ENCODE measurements around the gene MB21D2.

The MB21D2 gene

DNA sequence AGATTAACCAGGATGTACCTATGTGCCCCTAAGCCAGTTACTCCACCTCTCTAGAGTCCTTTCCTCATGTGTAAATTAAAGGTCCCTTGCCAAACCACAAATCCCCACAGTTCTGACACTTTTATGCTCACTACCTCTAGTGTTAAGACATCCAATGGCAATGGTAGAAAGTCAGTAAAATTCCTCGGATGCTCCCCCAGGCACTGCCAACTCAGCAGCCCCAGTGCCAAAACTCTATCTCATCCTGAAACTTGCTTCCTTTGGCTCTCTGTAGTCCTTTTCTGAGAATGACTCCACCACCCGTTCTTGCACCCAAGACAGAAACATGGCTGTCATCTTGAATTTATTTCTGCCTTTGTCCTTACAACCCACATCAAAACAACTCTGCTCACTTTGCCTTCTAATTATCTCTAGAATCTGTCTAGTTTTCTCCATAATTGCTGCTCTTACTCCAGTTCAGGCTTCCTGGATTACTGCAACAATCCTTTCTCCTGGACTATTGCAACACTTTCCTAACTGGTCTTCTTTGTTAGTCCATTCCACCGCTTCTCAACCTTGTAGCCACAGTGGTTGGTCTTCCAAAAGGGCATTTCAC lies 41.6 kb downstream of the MB21D2 start:
- Histone ChIP-seq H2AFZ (ENCODE audit: insufficient read depth, low read length, poor library complexity) (no peak overlapping the region), H3K18ac (ENCODE audit: low read length) (no peak overlapping the region), H2BK120ac (ENCODE audit: insufficient read depth, low read length, poor library complexity) (no peak overlapping the region), H2BK5ac (ENCODE audit: low read depth, low read length, poor library complexity) (no peak overlapping the region), H3K79me1 (ENCODE audit: low read length) (peaks cover 17% of the 10 kb centered on the region), H4K91ac (ENCODE audit: low read depth, low read length) (peak overlapping the region; percentile 1), H3K27me3 (ENCODE audit: insufficient read depth, low read length) (no peaks in the 10 kb centered on the region), H2BK12ac (ENCODE audit: low read length) (no peak overlapping the region), H3K14ac (ENCODE audit: low read length) (no peak overlapping the region), H4K8ac (ENCODE audit: low read depth, low read length) (no peak overlapping the region), H3K79me2 (ENCODE audit: control insufficient read depth, insufficient read depth, low read length, poor library complexity) (no peaks in the 10 kb centered on the region), H3K9me3 (ENCODE audit: insufficient read depth, low read depth, low read length) (no peaks in the 10 kb centered on the region), H3K23ac (ENCODE audit: low read length) (no peak overlapping the region), H3K27ac (ENCODE audit: low read depth, low read length) (peak overlapping the region; percentile 11), H3K9ac (ENCODE audit: low read length) (no peak overlapping the region), H3K4me2 (ENCODE audit: low read length) (no peak overlapping the region), H3K4ac (ENCODE audit: low read depth, low read length) (no peak overlapping the region), H3K4me1 (ENCODE audit: control insufficient read depth in 1 of 2, insufficient read depth in 2 of 2, low read length in 2 of 2) (peaks cover 18 to 19% of the 10 kb centered on the region in 2 experiments), H2AK5ac (ENCODE audit: low read length) (no peak overlapping the region), H3K36me3 (ENCODE audit: control insufficient read depth in 1 of 2, insufficient read depth in 2 of 2, low read length in 2 of 2) (no peaks in the 10 kb centered on the region), H4K12ac (ENCODE audit: low read depth, low read length) (no peak overlapping the region), H3K4me3 (ENCODE audit: low read depth, low read length) (no peak overlapping the region)
- WGBS (ENCODE audit: extremely low coverage, insufficient coverage, insufficient read length), result no CpG with 5 or more reads among the region's 3 CpGs
- DNase-seq, result peak in 1 of 2 donors; percentile 70

DNA sequence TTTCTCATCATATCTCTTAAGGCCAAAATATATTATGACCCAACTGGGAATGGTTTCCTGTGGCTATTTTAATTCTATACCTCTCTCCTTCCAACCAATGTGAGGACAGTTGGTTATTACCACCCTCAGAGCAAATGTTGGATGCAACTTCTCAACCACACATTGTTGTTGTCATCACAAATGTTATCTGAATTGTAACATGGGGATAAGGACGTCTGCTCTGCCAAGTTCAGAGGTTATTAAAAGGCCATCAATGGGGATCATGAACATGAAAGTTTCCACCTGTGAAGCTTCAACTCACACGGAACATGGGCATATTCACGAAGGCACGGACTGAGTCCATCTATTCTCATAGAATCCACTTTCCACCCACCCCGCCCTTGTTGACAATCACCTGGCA lies 46.8 kb downstream of the MB21D2 start:
- Histone ChIP-seq H3K79me1 (ENCODE audit: low read length) (no peaks in the 10 kb centered on the region), H2AK5ac (ENCODE audit: low read length) (no peak overlapping the region), H3K4ac (ENCODE audit: low read depth, low read length) (no peak overlapping the region), H3K27me3 (ENCODE audit: insufficient read depth, low read length) (no peaks in the 10 kb centered on the region), H2BK120ac (ENCODE audit: insufficient read depth, low read length, poor library complexity) (no peak overlapping the region), H3K9me3 (ENCODE audit: insufficient read depth, low read depth, low read length) (no peaks in the 10 kb centered on the region), H2BK12ac (ENCODE audit: low read length) (no peak overlapping the region), H2BK5ac (ENCODE audit: low read depth, low read length, poor library complexity) (no peak overlapping the region), H3K9ac (ENCODE audit: low read length) (no peak overlapping the region), H3K18ac (ENCODE audit: low read length) (no peak overlapping the region), H3K36me3 (ENCODE audit: control insufficient read depth in 1 of 2, insufficient read depth in 2 of 2, low read length in 2 of 2) (no peaks in the 10 kb centered on the region), H3K14ac (ENCODE audit: low read length) (no peak overlapping the region), H4K8ac (ENCODE audit: low read depth, low read length) (no peak overlapping the region), H2AFZ (ENCODE audit: insufficient read depth, low read length, poor library complexity) (no peak overlapping the region), H3K4me2 (ENCODE audit: low read length) (no peak overlapping the region), H3K79me2 (ENCODE audit: control insufficient read depth, insufficient read depth, low read length, poor library complexity) (peaks cover 2% of the 10 kb centered on the region), H4K91ac (ENCODE audit: low read depth, low read length) (no peak overlapping the region), H4K12ac (ENCODE audit: low read depth, low read length) (no peak overlapping the region), H3K23ac (ENCODE audit: low read length) (no peak overlapping the region), H3K4me1 (ENCODE audit: control insufficient read depth in 1 of 2, insufficient read depth in 2 of 2, low read length in 2 of 2) (peaks cover 10 to 13% of the 10 kb centered on the region in 2 experiments), H3K4me3 (ENCODE audit: low read depth, low read length) (no peak overlapping the region), H3K27ac (ENCODE audit: low read depth, low read length) (no peak overlapping the region)
- no CpG with 5 or more reads among the region's 5 CpGs for WGBS (ENCODE audit: extremely low coverage, insufficient coverage, insufficient read length)
- no peak for DNase-seq

- H3K9me3 ChIP-seq (ENCODE audit: insufficient read depth, low read depth, low read length), result no peaks in the 10 kb centered on the region
- H3K36me3 ChIP-seq (ENCODE audit: control insufficient read depth in 1 of 2, insufficient read depth in 2 of 2, low read length in 2 of 2), result no peaks in the 10 kb centered on the region
- H3K4ac ChIP-seq (ENCODE audit: low read depth, low read length), result no peak overlapping the region
- no peak overlapping the region for H3K9ac ChIP-seq (ENCODE audit: low read length)
- H3K4me3 ChIP-seq (ENCODE audit: low read depth, low read length), result no peak overlapping the region
- DNase-seq, result no peak
- no peak overlapping the region for H2BK12ac ChIP-seq (ENCODE audit: low read length)
- no peak overlapping the region for H3K18ac ChIP-seq (ENCODE audit: low read length)
- no peaks in the 10 kb centered on the region for H3K79me1 ChIP-seq (ENCODE audit: low read length)
- H2BK5ac ChIP-seq (ENCODE audit: low read depth, low read length, poor library complexity), result no peak overlapping the region
- no CpG with 5 or more reads among the region's 4 CpGs for WGBS (ENCODE audit: extremely low coverage, insufficient coverage, insufficient read length)
- H3K27me3 ChIP-seq (ENCODE audit: insufficient read depth, low read length), result no peaks in the 10 kb centered on the region
- H4K91ac ChIP-seq (ENCODE audit: low read depth, low read length), result no peak overlapping the region
- no peak overlapping the region for H4K12ac ChIP-seq (ENCODE audit: low read depth, low read length)
- no peak overlapping the region for H2AFZ ChIP-seq (ENCODE audit: insufficient read depth, low read length, poor library complexity)
- no peak overlapping the region for H4K8ac ChIP-seq (ENCODE audit: low read depth, low read length)
- H3K14ac ChIP-seq (ENCODE audit: low read length), result no peak overlapping the region
- peaks cover 2% of the 10 kb centered on the region for H3K79me2 ChIP-seq (ENCODE audit: control insufficient read depth, insufficient read depth, low read length, poor library complexity)
- H3K4me1 ChIP-seq (ENCODE audit: control insufficient read depth in 1 of 2, insufficient read depth in 2 of 2, low read length in 2 of 2), result peaks cover 10 to 13% of the 10 kb centered on the region in 2 experiments
- H2AK5ac ChIP-seq (ENCODE audit: low read length), result no peak overlapping the region
- H3K4me2 ChIP-seq (ENCODE audit: low read length), result no peak overlapping the region
- H3K27ac ChIP-seq (ENCODE audit: low read depth, low read length), result no peak overlapping the region
- H2BK120ac ChIP-seq (ENCODE audit: insufficient read depth, low read length, poor library complexity), result no peak overlapping the region
- H3K23ac ChIP-seq (ENCODE audit: low read length), result no peak overlapping the region
Observed at GRCh38 chr3:192869131-192870031, 48.3 kb downstream of the MB21D2 start.

- Histone ChIP-seq H4K8ac (ENCODE audit: low read depth, low read length) (no peak overlapping the region), H2BK120ac (ENCODE audit: insufficient read depth, low read length, poor library complexity) (no peak overlapping the region)
- no CpG with 5 or more reads among the region's 4 CpGs for WGBS (ENCODE audit: extremely low coverage, insufficient coverage, insufficient read length)
Observed at GRCh38 chr3:192867645-192868044, 50.0 kb downstream of the MB21D2 start.

More at GRCh38 chr3:192867645-192868044, 50.0 kb downstream of the MB21D2 start:
- H3K18ac ChIP-seq (ENCODE audit: low read length), result no peak overlapping the region
- H3K36me3 ChIP-seq (ENCODE audit: control insufficient read depth in 1 of 2, insufficient read depth in 2 of 2, low read length in 2 of 2), result no peaks in the 10 kb centered on the region
- H3K4ac ChIP-seq (ENCODE audit: low read depth, low read length), result no peak overlapping the region
- no peaks in the 10 kb centered on the region for H3K27me3 ChIP-seq (ENCODE audit: insufficient read depth, low read length)
- no peak overlapping the region for H4K12ac ChIP-seq (ENCODE audit: low read depth, low read length)
- no peaks in the 10 kb centered on the region for H3K9me3 ChIP-seq (ENCODE audit: insufficient read depth, low read depth, low read length)
- no peak overlapping the region for H3K9ac ChIP-seq (ENCODE audit: low read length)
- H3K4me2 ChIP-seq (ENCODE audit: low read length), result no peak overlapping the region
- H3K79me2 ChIP-seq (ENCODE audit: control insufficient read depth, insufficient read depth, low read length, poor library complexity), result peaks cover 2% of the 10 kb centered on the region
- no peak for DNase-seq
- H3K23ac ChIP-seq (ENCODE audit: low read length), result no peak overlapping the region
- H3K27ac ChIP-seq (ENCODE audit: low read depth, low read length), result no peak overlapping the region
- no peak overlapping the region for H2BK5ac ChIP-seq (ENCODE audit: low read depth, low read length, poor library complexity)
- no peak overlapping the region for H4K91ac ChIP-seq (ENCODE audit: low read depth, low read length)
- H2BK12ac ChIP-seq (ENCODE audit: low read length), result no peak overlapping the region
- H3K4me1 ChIP-seq (ENCODE audit: control insufficient read depth in 1 of 2, insufficient read depth in 2 of 2, low read length in 2 of 2), result peaks cover 12 to 16% of the 10 kb centered on the region in 2 experiments
- H3K4me3 ChIP-seq (ENCODE audit: low read depth, low read length), result no peak overlapping the region
- H2AK5ac ChIP-seq (ENCODE audit: low read length), result no peak overlapping the region
- no peak overlapping the region for H3K14ac ChIP-seq (ENCODE audit: low read length)
- H3K79me1 ChIP-seq (ENCODE audit: low read length), result no peaks in the 10 kb centered on the region
- H2AFZ ChIP-seq (ENCODE audit: insufficient read depth, low read length, poor library complexity), result no peak overlapping the region
